Endothelial cell of umbilical vein (primary cell): ENCODE measurements around the gene FBXO10. TPM values are rescaled to one million over a fixed set of nuclear protein-coding genes. Genes with fewer than 3 reads are reported as not detected.

ENCODE experiments used
- BruUV-seq: library from RNA; stranded (reverse); fragments of 400-500 nt; replicated peaks from 2 replicates; lab custom pipeline; 2021; lab: Mats Ljungman, UMichigan
- CTCF ChIA-PET: fragments of 300-600, 350-600 bp; sonication (Branson Sonifier 250); formaldehyde crosslinking; loops from one replicate; lab custom pipeline; 2021; ENCODE audit warnings: antibody characterized with exemption, inconsistent platforms; lab: Charles Lee
- POLR2A ChIA-PET: fragments of 300-600, 350-600 bp; sonication (Branson Sonifier 250); formaldehyde crosslinking; loops from one replicate; lab custom pipeline; 2021; ENCODE audit warnings: antibody characterized with exemption, inconsistent platforms; lab: Charles Lee
- DNase-seq: peaks from one replicate; pipeline ENCODE4 v3.0.0-alpha.2; 2011; ENCODE audit warnings: low read depth, low spot score
- FAIRE-seq: peaks from 2 replicates; lab custom pipeline; 2011; peaks lifted over from hg19 to GRCh38; lab: Jason Lieb, UNC
- H2AFZ ChIP-seq: 2 replicates; pipeline ENCODE4 v1.6.0; 2012; ENCODE audit warnings: low read depth, low read length, control low read depth, inconsistent platforms
- H3K27ac ChIP-seq: 2 replicates; pipeline ENCODE4 v1.5.1; 2011; ENCODE audit warnings: low read depth, mild to moderate bottlenecking, control low read depth, low read length, moderate library complexity; ENCODE audit not compliant: insufficient read depth
- H3K27me3 ChIP-seq, 2 experiments: 2 replicates each; pipeline versions ENCODE4 v1.6.0 to v1.6.1; 2011; ENCODE audit warnings: low read length in 2 of 2, mixed read lengths in 1 of 2; ENCODE audit not compliant: control insufficient read depth in 2 of 2, insufficient read depth in 2 of 2
- H3K36me3 ChIP-seq, 2 experiments: 2 replicates in 1 of 2; 3 replicates in 1 of 2; pipeline ENCODE4 v1.5.1; 2011; ENCODE audit warnings: low read length in 2 of 2, mild to moderate bottlenecking in 1 of 2, moderate library complexity in 1 of 2; ENCODE audit not compliant: control insufficient read depth in 2 of 2, insufficient read depth in 2 of 2; ENCODE audit errors: extremely low read depth in 1 of 2
- H3K4me1 ChIP-seq: 3 replicates; pipeline ENCODE4 v1.5.1; 2011; ENCODE audit warnings: mild to moderate bottlenecking, low read length; ENCODE audit not compliant: control insufficient read depth, insufficient read depth; ENCODE audit errors: extremely low read depth
- H3K4me2 ChIP-seq: 2 replicates; pipeline ENCODE4 v1.6.1; 2011; ENCODE audit warnings: low read length, control low read depth, mixed read lengths; ENCODE audit not compliant: insufficient read depth
- H3K4me3 ChIP-seq, 3 experiments: fragments of 200-600 bp in 1 of 3; sonication (generic), shearing (Covaris generic) in 1 of 3; replicated peaks in 1 of 3; 2 replicates each; pipeline ENCODE4 v1.5.1; 2011 to 2016; ENCODE audit warnings: control low read depth in 3 of 3, low read length in 3 of 3, mild to moderate bottlenecking in 2 of 3, inconsistent platforms in 1 of 3, low read depth in 1 of 3, moderate library complexity in 1 of 3; ENCODE audit not compliant: insufficient read depth in 1 of 3
- H3K79me2 ChIP-seq: 2 replicates; pipeline ENCODE4 v1.6.0; 2012; ENCODE audit warnings: low read length, inconsistent platforms; ENCODE audit not compliant: control insufficient read depth, insufficient read depth
- H3K9ac ChIP-seq: replicated peaks from 2 replicates; pipeline ENCODE3; 2011; ENCODE audit warnings: low read length, control low read depth; ENCODE audit not compliant: insufficient read depth; ENCODE audit errors: extremely low read depth
- H3K9me1 ChIP-seq: replicated peaks from 3 replicates; pipeline ENCODE4 v1.6.0; 2011; ENCODE audit warnings: mild to moderate bottlenecking, low read length; ENCODE audit not compliant: control insufficient read depth, insufficient read depth; ENCODE audit errors: extremely low read depth
- H3K9me3 ChIP-seq: replicated peaks from 2 replicates; pipeline ENCODE4 v1.5.1; 2012; ENCODE audit warnings: low read length, inconsistent platforms; ENCODE audit not compliant: control insufficient read depth, insufficient read depth
- H4K20me1 ChIP-seq: replicated peaks from 2 replicates; pipeline ENCODE3; 2011; ENCODE audit warnings: mild to moderate bottlenecking, low read length; ENCODE audit not compliant: control insufficient read depth, insufficient read depth; ENCODE audit errors: extremely low read depth
- EZH2 ChIP-seq: IDR thresholded peaks from 2 replicates; pipeline ENCODE4 v1.6.1; 2012; ENCODE audit warnings: borderline replicate concordance, low read depth, mild to moderate bottlenecking, moderate library complexity, low read length, inconsistent platforms; ENCODE audit not compliant: severe bottlenecking
- FOS ChIP-seq: IDR thresholded peaks from 2 replicates; pipeline ENCODE4 v1.6.1; 2011; ENCODE audit warnings: mild to moderate bottlenecking, low read length, moderate library complexity, borderline replicate concordance; ENCODE audit not compliant: insufficient read depth
- GATA2 ChIP-seq: IDR thresholded peaks from 2 replicates; pipeline ENCODE4 v1.7.0; 2011; ENCODE audit warnings: low read depth, mild to moderate bottlenecking, moderate library complexity, mixed read lengths, low read length; ENCODE audit not compliant: insufficient read length, insufficient read depth
- JUN ChIP-seq: IDR thresholded peaks from 2 replicates; pipeline ENCODE4 v1.6.1; 2011; ENCODE audit warnings: borderline replicate concordance, low read depth; ENCODE audit not compliant: insufficient read length, insufficient read depth
- MYC ChIP-seq: IDR thresholded peaks from one replicate; pipeline ENCODE4 v1.6.1; 2011; ENCODE audit warnings: mild to moderate bottlenecking, low read depth, low read length
- POLR2AphosphoS5 ChIP-seq: IDR thresholded peaks from 2 replicates; pipeline ENCODE4 v1.6.1; 2012; ENCODE audit warnings: low read depth, mild to moderate bottlenecking, control low read depth, low read length, moderate library complexity; ENCODE audit not compliant: insufficient read depth
- dilution Hi-C: fragments of 300-500 bp; cut with MboI; formaldehyde crosslinking; loops from one replicate; pipeline ENCODE4 v1.15.0; 2019; ENCODE audit warnings: low sequenced_read_pairs; ENCODE audit not compliant: extremely low pct_ligation_motif_present
- intact Hi-C: fragments of 100-400 bp; cut with micrococcal nuclease; formaldehyde crosslinking; loops from one replicate; pipeline ENCODE4 v1.10.0; 2022
- polyA plus RNA-seq, 4 experiments: library from polyadenylated mRNA; depleted of rRNA in 3 of 4; stranded (reverse) in 3 of 4; unstranded in 1 of 4; fragments of >200 nt; gene quantifications; 2 replicates each; pipeline versions ENCODE4 v1.2.1 to v1.2.3, GENCODE V29; 2011 to 2012; ENCODE audit warnings: missing spikeins in 1 of 4
- total RNA-seq: library from RNA; stranded (reverse); gene quantifications from 2 replicates; pipeline ENCODE4 v1.2.3, GENCODE V29; 2021
- TF ChIP-seq, protein P1 (sequence below): IDR thresholded peaks from 2 replicates; pipeline ENCODE4 v1.6.1; 2011; ENCODE audit not compliant: insufficient read depth, insufficient read length
- TF ChIP-seq, protein P2 (sequence below), 2 donors: IDR thresholded peaks; 1 replicate in 1 of 2; 2 replicates in 1 of 2; pipeline ENCODE4 v1.5.1; 2011; ENCODE audit warnings: low read length in 2 of 2, mild to moderate bottlenecking in 2 of 2, moderate library complexity in 2 of 2, control low read depth in 1 of 2, inconsistent platforms in 1 of 2, low read depth in 1 of 2; ENCODE audit not compliant: insufficient read depth in 1 of 2; ENCODE audit errors: extremely low read depth in 1 of 2

Gene FBXO10
- total and polyA plus RNA-seq, 2 donors (not counting 3 experiments of a cell fraction or from before 2014, with no cell fraction given), result 11.8 to 14.4 TPM

DNA sequence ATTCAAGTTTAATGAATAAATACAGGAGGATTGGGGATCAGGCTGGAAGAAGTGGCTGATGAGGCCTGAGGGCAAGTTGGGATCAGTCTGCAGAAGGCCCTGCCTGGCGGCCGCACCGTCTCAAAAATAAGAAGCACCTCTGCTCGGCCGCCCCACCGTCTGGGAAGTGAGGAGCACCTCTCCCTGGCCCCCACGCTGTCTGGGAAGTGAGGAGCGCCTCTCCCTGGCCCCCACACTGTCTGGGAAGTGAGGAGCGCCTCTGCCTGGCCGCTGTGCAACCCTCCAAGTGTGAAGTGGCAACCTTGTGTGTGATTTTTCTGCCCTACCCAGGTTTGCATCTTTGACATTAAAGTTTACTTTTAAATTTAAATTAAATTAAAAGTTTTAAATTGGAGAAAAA lies 55.1 kb downstream of the FBXO10 start:
- Histone ChIP-seq H3K4me3 (no peak overlapping the region), H3K9me3 (no peaks in the 10 kb centered on the region), H3K9ac (no peak overlapping the region), H2AFZ (no peak overlapping the region), H3K27ac (no peak overlapping the region), H3K4me2 (no peak overlapping the region), H4K20me1 (no peaks in the 10 kb centered on the region), H3K36me3 (peaks cover 2 to 24% of the 10 kb centered on the region in 2 experiments), H3K27me3 (no peaks in the 10 kb centered on the region), H3K9me1 (no peaks in the 10 kb centered on the region), H3K79me2 (no peaks in the 10 kb centered on the region), H3K4me1 (no peaks in the 10 kb centered on the region)
- TF ChIP-seq GATA2, result no peak
- no peak for TF ChIP-seq JUN
- no peak for TF ChIP-seq MYC
- no peak for TF ChIP-seq FOS
- TF ChIP-seq, protein P1, sequence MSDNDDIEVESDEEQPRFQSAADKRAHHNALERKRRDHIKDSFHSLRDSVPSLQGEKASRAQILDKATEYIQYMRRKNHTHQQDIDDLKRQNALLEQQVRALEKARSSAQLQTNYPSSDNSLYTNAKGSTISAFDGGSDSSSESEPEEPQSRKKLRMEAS, result no peak
- no peak for TF ChIP-seq EZH2
- TF ChIP-seq, protein P2, sequence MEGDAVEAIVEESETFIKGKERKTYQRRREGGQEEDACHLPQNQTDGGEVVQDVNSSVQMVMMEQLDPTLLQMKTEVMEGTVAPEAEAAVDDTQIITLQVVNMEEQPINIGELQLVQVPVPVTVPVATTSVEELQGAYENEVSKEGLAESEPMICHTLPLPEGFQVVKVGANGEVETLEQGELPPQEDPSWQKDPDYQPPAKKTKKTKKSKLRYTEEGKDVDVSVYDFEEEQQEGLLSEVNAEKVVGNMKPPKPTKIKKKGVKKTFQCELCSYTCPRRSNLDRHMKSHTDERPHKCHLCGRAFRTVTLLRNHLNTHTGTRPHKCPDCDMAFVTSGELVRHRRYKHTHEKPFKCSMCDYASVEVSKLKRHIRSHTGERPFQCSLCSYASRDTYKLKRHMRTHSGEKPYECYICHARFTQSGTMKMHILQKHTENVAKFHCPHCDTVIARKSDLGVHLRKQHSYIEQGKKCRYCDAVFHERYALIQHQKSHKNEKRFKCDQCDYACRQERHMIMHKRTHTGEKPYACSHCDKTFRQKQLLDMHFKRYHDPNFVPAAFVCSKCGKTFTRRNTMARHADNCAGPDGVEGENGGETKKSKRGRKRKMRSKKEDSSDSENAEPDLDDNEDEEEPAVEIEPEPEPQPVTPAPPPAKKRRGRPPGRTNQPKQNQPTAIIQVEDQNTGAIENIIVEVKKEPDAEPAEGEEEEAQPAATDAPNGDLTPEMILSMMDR (IDR thresholded peaks at IDR 0.05; ENCODE audit: extremely low read depth in 1 of 2, insufficient read depth in 1 of 2, low read depth in 1 of 2, low read length in 2 of 2), result no peak
- TF ChIP-seq POLR2AphosphoS5, result no peak
- intact Hi-C loops (no loop called here), dilution Hi-C loops (no loop called here)
- DNase-seq, result no peak
- CTCF ChIA-PET, result interaction anchor here (1.4 kb wide), 1 partner anchor 12 kb away, joined by 4 read pairs; no protein-coding TSS in a partner anchor
- no TSS peak for BruUV-seq
- FAIRE-seq, result no peak
- POLR2A ChIA-PET, result no interaction called here
